ENCODE results near the gene BABAM1. TPM values are rescaled to one million over a fixed set of nuclear protein-coding genes. Genes with fewer than 3 reads are reported as not detected.

BABAM1 gene
- total RNA-seq, 1 experiment from 2014 or later = 146 TPM

DNA sequence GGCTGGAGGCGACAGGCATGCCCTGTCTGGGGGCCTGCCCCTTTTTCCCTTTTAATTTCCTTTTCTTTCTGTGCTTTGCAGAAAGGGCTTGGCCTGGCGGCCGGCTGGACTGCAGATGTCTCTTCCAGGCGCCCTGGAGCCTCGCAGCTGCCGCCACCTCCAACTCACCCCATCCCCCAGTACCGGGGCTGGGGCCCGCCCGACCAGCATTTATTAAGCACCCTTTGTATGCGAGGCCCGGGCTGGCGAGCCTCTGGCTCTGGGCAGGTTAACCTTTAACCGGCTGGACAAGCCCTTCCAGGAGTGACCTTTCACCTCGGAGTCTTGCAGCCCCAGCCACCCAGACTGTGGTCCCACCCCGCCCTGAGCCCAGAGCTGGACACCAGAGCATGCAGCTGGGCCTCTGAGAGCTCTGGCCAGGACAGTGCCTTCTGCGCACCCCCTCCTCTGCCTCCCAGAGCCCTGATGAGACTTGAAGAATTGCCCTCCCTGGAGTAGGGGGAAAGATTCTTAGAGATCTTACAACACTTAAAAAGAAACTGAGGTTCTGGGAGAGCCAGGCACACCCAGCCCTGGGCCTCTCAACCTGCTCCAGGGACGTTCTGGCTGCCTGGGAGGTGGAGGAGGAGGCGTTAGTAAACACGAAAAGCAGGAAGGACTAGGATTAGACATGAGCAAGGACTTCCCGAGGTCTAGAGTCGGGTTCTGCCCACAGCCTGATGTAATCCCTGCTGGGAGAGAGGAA lies 20.4 kb upstream of the BABAM1 start:
- ATAC-seq (no peak), DNase-seq (ENCODE audit: low spot score) (no peak)
- Mint-ChIP-seq H3K9me3 (no peaks in the 10 kb centered on the region), H3K27me3 (ENCODE audit: low read depth) (no peaks in the 10 kb centered on the region), H3K4me3 (peak overlapping the region; percentile 79), H3K27ac (peak overlapping the region; percentile 96), H3K36me3 (peaks cover 4% of the 10 kb centered on the region; the same call in 1 of the 2 replicates), H3K4me1 (peaks cover 44% of the 10 kb centered on the region)
- TF ChIP-seq ETV6 (CRISPR knock-in tag; IDR thresholded peaks at IDR 0.05) = no peak
- TF ChIP-seq, protein P1, sequence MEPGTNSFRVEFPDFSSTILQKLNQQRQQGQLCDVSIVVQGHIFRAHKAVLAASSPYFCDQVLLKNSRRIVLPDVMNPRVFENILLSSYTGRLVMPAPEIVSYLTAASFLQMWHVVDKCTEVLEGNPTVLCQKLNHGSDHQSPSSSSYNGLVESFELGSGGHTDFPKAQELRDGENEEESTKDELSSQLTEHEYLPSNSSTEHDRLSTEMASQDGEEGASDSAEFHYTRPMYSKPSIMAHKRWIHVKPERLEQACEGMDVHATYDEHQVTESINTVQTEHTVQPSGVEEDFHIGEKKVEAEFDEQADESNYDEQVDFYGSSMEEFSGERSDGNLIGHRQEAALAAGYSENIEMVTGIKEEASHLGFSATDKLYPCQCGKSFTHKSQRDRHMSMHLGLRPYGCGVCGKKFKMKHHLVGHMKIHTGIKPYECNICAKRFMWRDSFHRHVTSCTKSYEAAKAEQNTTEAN (CRISPR knock-in tag; IDR thresholded peaks at IDR 0.05) = 0 out of 2 replicates have a peak, but pooled peaks have one; percentile 12
- peak; percentile 81 for TF ChIP-seq GTF2I (CRISPR knock-in tag; conservative IDR thresholded peaks at IDR 0.05)
- TF ChIP-seq, protein P2, sequence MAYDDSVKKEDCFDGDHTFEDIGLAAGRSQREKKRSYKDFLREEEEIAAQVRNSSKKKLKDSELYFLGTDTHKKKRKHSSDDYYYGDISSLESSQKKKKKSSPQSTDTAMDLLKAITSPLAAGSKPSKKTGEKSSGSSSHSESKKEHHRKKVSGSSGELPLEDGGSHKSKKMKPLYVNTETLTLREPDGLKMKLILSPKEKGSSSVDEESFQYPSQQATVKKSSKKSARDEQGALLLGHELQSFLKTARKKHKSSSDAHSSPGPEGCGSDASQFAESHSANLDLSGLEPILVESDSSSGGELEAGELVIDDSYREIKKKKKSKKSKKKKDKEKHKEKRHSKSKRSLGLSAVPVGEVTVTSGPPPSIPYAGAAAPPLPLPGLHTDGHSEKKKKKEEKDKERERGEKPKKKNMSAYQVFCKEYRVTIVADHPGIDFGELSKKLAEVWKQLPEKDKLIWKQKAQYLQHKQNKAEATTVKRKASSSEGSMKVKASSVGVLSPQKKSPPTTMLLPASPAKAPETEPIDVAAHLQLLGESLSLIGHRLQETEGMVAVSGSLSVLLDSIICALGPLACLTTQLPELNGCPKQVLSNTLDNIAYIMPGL (CRISPR knock-in tag; IDR thresholded peaks at IDR 0.05) = 0 out of 2 replicates have a peak, but pooled peaks have one; percentile 16
- TF ChIP-seq SMAD3 (CRISPR knock-in tag; IDR thresholded peaks at IDR 0.05; ENCODE audit: borderline replicate concordance) = no peak
- TF ChIP-seq CREB1 (CRISPR knock-in tag; IDR thresholded peaks at IDR 0.05) = no peak
- ChIA-PET CTCF (interaction anchor here (3.8 kb wide), 1 partner anchor 13 kb away, joined by 38 read pairs; no protein-coding TSS in a partner anchor), POLR2A (no interaction called here)

DNA sequence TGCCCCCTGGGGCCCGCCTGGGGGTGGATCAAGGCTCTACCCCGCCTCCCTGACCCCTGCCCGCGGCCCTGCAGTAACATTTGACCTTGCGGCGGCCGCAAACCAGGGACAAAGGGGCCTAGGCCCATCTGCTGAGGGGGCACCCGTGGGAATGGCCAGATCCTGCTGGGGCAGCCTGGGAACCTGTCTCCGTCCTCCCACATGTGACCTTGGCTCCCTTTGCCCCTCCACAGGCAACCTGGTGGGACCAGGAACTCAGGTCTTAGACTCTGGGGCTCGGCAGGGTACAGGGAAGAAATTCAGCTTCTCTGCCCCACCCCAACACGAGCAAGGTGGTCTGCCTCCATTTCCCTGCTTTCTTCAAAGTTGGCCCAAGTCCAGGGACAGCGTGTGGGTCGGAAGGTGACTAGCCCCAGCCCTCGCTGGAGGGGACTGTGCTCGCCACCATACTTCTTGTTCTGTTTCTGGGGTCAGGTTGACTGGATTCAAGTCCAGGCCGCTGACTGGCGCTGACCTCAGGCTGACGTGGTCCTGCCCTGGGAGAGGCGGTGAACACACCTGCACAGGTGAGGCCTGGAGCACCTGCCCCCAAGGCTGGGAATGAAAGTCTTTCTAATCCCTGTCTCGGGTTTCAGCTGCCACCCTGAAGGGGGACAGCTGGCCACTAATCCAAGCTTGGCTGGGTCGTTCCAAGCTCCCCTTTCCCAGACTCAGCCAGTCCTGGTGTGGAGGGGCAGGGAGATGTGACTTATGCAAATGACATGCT lies 19.0 kb upstream of the BABAM1 start:
- ChIA-PET CTCF (interaction anchor here (0.7 to 3.8 kb wide), 14 partner anchors 12 to 248 kb away, joined by 3 to 38 read pairs (median 4); partner anchors contain the start of genes BABAM1, DDA1, MRPL34 and OCEL1), POLR2A (interaction anchor here (0.5 to 1.6 kb wide), 11 partner anchors 11 to 691 kb away, joined by 3 to 11 read pairs (median 6); partner anchors contain the start of genes ANKLE1, BABAM1, OCEL1 and USE1)
- Mint-ChIP-seq H3K36me3 (peaks cover 5% of the 10 kb centered on the region; the same call in 1 of the 2 replicates), H3K4me1 (peaks cover 35% of the 10 kb centered on the region), H3K9me3 (no peaks in the 10 kb centered on the region), H3K27me3 (ENCODE audit: low read depth) (no peaks in the 10 kb centered on the region), H3K4me3 (peak overlapping the region; percentile 61), H3K27ac (peak overlapping the region; percentile 99)
- ATAC-seq = peak; percentile 65
- TF ChIP-seq ATF1 (CRISPR knock-in tag; IDR thresholded peaks at IDR 0.05) (no peak), NR1H2 (CRISPR knock-in tag; IDR thresholded peaks at IDR 0.05) (no peak), PRRX2 (CRISPR knock-in tag; IDR thresholded peaks at IDR 0.05) (peak; percentile 27; the same call in 1 of the 2 replicates), FOXK1 (CRISPR knock-in tag; IDR thresholded peaks at IDR 0.05) (peak; percentile 48; the same call in 1 of the 2 replicates), GABPB1 (CRISPR knock-in tag; IDR thresholded peaks at IDR 0.05) (peak; percentile 67; the same call in 1 of the 2 replicates), GRHL2 (CRISPR knock-in tag; IDR thresholded peaks at IDR 0.05; ENCODE audit: insufficient replicate concordance, severe bottlenecking) (no peak), SP1 (CRISPR knock-in tag; conservative IDR thresholded peaks at IDR 0.05) (0 out of 2 replicates have a peak, but pooled peaks have one; percentile 5), TEAD1 (CRISPR knock-in tag; IDR thresholded peaks at IDR 0.05) (0 out of 2 replicates have a peak, but pooled peaks have one; percentile 6), ZNF423 (CRISPR knock-in tag; IDR thresholded peaks at IDR 0.05) (peak; percentile 27; the same call in 1 of the 2 replicates), ZNF263 (CRISPR knock-in tag; IDR thresholded peaks at IDR 0.05; ENCODE audit: low read depth) (peak; percentile 68; the same call in 1 of the 2 replicates)
- TF ChIP-seq, protein P3, sequence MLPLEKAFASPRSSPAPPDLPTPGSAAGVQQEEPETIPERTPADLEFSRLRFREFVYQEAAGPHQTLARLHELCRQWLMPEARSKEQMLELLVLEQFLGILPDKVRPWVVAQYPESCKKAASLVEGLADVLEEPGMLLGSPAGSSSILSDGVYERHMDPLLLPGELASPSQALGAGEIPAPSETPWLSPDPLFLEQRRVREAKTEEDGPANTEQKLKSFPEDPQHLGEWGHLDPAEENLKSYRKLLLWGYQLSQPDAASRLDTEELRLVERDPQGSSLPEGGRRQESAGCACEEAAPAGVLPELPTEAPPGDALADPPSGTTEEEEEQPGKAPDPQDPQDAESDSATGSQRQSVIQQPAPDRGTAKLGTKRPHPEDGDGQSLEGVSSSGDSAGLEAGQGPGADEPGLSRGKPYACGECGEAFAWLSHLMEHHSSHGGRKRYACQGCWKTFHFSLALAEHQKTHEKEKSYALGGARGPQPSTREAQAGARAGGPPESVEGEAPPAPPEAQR (CRISPR knock-in tag; IDR thresholded peaks at IDR 0.05) = no peak
- TF ChIP-seq, protein P4, sequence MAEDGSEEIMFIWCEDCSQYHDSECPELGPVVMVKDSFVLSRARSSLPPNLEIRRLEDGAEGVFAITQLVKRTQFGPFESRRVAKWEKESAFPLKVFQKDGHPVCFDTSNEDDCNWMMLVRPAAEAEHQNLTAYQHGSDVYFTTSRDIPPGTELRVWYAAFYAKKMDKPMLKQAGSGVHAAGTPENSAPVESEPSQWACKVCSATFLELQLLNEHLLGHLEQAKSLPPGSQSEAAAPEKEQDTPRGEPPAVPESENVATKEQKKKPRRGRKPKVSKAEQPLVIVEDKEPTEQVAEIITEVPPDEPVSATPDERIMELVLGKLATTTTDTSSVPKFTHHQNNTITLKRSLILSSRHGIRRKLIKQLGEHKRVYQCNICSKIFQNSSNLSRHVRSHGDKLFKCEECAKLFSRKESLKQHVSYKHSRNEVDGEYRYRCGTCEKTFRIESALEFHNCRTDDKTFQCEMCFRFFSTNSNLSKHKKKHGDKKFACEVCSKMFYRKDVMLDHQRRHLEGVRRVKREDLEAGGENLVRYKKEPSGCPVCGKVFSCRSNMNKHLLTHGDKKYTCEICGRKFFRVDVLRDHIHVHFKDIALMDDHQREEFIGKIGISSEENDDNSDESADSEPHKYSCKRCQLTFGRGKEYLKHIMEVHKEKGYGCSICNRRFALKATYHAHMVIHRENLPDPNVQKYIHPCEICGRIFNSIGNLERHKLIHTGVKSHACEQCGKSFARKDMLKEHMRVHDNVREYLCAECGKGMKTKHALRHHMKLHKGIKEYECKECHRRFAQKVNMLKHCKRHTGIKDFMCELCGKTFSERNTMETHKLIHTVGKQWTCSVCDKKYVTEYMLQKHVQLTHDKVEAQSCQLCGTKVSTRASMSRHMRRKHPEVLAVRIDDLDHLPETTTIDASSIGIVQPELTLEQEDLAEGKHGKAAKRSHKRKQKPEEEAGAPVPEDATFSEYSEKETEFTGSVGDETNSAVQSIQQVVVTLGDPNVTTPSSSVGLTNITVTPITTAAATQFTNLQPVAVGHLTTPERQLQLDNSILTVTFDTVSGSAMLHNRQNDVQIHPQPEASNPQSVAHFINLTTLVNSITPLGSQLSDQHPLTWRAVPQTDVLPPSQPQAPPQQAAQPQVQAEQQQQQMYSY (CRISPR knock-in tag; IDR thresholded peaks at IDR 0.05) = peak; percentile 90
- TF ChIP-seq, protein P5, sequence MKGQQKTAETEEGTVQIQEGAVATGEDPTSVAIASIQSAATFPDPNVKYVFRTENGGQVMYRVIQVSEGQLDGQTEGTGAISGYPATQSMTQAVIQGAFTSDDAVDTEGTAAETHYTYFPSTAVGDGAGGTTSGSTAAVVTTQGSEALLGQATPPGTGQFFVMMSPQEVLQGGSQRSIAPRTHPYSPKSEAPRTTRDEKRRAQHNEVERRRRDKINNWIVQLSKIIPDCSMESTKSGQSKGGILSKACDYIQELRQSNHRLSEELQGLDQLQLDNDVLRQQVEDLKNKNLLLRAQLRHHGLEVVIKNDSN (CRISPR knock-in tag; IDR thresholded peaks at IDR 0.05) = peak; percentile 52; the same call in 1 of the 2 replicates
- TF ChIP-seq, protein P6, sequence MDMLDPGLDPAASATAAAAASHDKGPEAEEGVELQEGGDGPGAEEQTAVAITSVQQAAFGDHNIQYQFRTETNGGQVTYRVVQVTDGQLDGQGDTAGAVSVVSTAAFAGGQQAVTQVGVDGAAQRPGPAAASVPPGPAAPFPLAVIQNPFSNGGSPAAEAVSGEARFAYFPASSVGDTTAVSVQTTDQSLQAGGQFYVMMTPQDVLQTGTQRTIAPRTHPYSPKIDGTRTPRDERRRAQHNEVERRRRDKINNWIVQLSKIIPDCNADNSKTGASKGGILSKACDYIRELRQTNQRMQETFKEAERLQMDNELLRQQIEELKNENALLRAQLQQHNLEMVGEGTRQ (CRISPR knock-in tag; IDR thresholded peaks at IDR 0.05) = 0 out of 2 replicates have a peak, but pooled peaks have one; percentile 4
- TF ChIP-seq, protein P7, sequence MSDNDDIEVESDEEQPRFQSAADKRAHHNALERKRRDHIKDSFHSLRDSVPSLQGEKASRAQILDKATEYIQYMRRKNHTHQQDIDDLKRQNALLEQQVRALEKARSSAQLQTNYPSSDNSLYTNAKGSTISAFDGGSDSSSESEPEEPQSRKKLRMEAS (CRISPR knock-in tag; IDR thresholded peaks at IDR 0.05) = peak; percentile 45; the same call in 1 of the 2 replicates
- peak; percentile 81 for DNase-seq (ENCODE audit: low spot score)

Measured in WTC11 (cell line).